Tibial nerve (tissue), 4 donors: ENCODE data around the gene ZNF844. TPM values are rescaled to one million over a fixed set of nuclear protein-coding genes. Genes with fewer than 3 reads are reported as not detected.
"Not testable (repeated sequence)": the region's sequence is repeated elsewhere in the genome, so short reads cannot be mapped to it uniquely, and the experiment has no call there.

Experiments
- DNase-seq, 2 donors: peaks; one replicate each; pipeline ENCODE4 v3.0.0-alpha.2; 2019; ENCODE audit warnings: low spot score in 2 of 2
- H3K27ac ChIP-seq, 4 donors: fragments of 200-600 bp; sonication (generic) in 3 of 4; one replicate each; pipeline ENCODE4 v1.5.1; 2017 to 2019; ENCODE audit warnings: mild to moderate bottlenecking in 1 of 4
- H3K27me3 ChIP-seq, 2 donors: fragments of 200-600 bp; sonication (generic) in 1 of 2; one replicate each; pipeline versions ENCODE4 v1.5.1 to v1.6.0; 2017 to 2019
- H3K36me3 ChIP-seq, 3 donors: fragments of 200-600 bp; sonication (generic); one replicate each; pipeline ENCODE4 v1.5.1; 2018 to 2019
- H3K4me1 ChIP-seq, 4 donors: fragments of 200-600 bp; sonication (generic) in 3 of 4; one replicate each; pipeline ENCODE4 v1.5.1; 2017 to 2019
- H3K4me3 ChIP-seq, 4 donors: fragments of 200-600 bp; sonication (generic) in 3 of 4; one replicate each; pipeline ENCODE4 v1.5.1; 2017 to 2019; ENCODE audit warnings: mild to moderate bottlenecking in 1 of 4, moderate library complexity in 1 of 4
- H3K9me3 ChIP-seq, 4 donors: fragments of 200-600 bp; sonication (generic) in 3 of 4; one replicate each; pipeline ENCODE4 v1.5.1; 2017 to 2019
- EP300 ChIP-seq, 2 donors: sonication (generic); formaldehyde crosslinking; IDR thresholded peaks; one replicate each; pipeline ENCODE4 v1.6.1; 2017; ENCODE audit warnings: antibody characterized with exemption in 2 of 2, mild to moderate bottlenecking in 1 of 2
- POLR2A ChIP-seq, 2 donors: fragments of 450-650 bp; IDR thresholded peaks; one replicate each; pipeline ENCODE4 v1.6.1; 2017; ENCODE audit warnings: antibody characterized with exemption in 2 of 2, mild to moderate bottlenecking in 2 of 2, moderate library complexity in 2 of 2
- WGBS, 2 donors: methylation state at CpG; one replicate each; pipeline ENCODE4 v1.1.5; 2018; 5-methylcytosine and 5-hydroxymethylcytosine counted together
- total RNA-seq, 4 donors: library from RNA; depleted of rRNA; stranded (reverse); fragments of >200 nt; gene quantifications; one replicate each; pipeline ENCODE4 v1.1.0, GENCODE V29; 2016
- TF ChIP-seq, protein P1 (sequence below), 5 experiments: fragments of 200-600 bp in 3 of 5; fragments of 450-650 bp in 2 of 5; sonication (generic) in 3 of 5; IDR thresholded peaks; one replicate each; pipeline ENCODE4 v1.5.1; 2016 to 2019; ENCODE audit warnings: antibody characterized with exemption in 5 of 5, mild to moderate bottlenecking in 3 of 5, moderate library complexity in 2 of 5

ZNF844 gene
- total RNA-seq, 4 donors from 2014 or later, result 9.3 to 16.5 (median 13.7) TPM

GRCh38 chr19:12092956-12093355 is 28.4 kb downstream of the ZNF844 start:
- WGBS, 2 donors, result 17 to 22% methylated on average over 10 of the region's 10 CpGs

GRCh38 chr19:12093777-12094176 is 29.2 kb downstream of the ZNF844 start:
- Histone ChIP-seq H3K27me3 (no peaks in the 10 kb centered on the region), H3K4me1 (peaks cover 0 to 9% (median 2%) of the 10 kb centered on the region in 4 donors), H3K27ac (no peak overlapping the region), H3K4me3 (no peak overlapping the region), H3K36me3 (peaks cover 0 to 17% (median 0%) of the 10 kb centered on the region in 3 donors), H3K9me3 (no peaks in the 10 kb centered on the region)
- no peak for DNase-seq
- 89 to 97% methylated on average over 3 of the region's 3 CpGs for WGBS, 2 donors
- TF ChIP-seq EP300 (IDR thresholded peaks at IDR 0.05) (no peak), POLR2A (IDR thresholded peaks at IDR 0.05) (no peak)
- TF ChIP-seq, protein P1, sequence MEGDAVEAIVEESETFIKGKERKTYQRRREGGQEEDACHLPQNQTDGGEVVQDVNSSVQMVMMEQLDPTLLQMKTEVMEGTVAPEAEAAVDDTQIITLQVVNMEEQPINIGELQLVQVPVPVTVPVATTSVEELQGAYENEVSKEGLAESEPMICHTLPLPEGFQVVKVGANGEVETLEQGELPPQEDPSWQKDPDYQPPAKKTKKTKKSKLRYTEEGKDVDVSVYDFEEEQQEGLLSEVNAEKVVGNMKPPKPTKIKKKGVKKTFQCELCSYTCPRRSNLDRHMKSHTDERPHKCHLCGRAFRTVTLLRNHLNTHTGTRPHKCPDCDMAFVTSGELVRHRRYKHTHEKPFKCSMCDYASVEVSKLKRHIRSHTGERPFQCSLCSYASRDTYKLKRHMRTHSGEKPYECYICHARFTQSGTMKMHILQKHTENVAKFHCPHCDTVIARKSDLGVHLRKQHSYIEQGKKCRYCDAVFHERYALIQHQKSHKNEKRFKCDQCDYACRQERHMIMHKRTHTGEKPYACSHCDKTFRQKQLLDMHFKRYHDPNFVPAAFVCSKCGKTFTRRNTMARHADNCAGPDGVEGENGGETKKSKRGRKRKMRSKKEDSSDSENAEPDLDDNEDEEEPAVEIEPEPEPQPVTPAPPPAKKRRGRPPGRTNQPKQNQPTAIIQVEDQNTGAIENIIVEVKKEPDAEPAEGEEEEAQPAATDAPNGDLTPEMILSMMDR (IDR thresholded peaks at IDR 0.05), result no peak

More at GRCh38 chr19:12092956-12093355, 28.4 kb downstream of the ZNF844 start:
- TF ChIP-seq POLR2A (IDR thresholded peaks at IDR 0.05), result no peak
- TF ChIP-seq, protein P1 (IDR thresholded peaks at IDR 0.05), result no peak
- no peak for DNase-seq
- H3K4me3 ChIP-seq, result peak overlapping the region; percentile 39 to 67 (median 50)
- H3K9me3 ChIP-seq, result no peaks in the 10 kb centered on the region
- H3K27me3 ChIP-seq, result no peaks in the 10 kb centered on the region
- H3K36me3 ChIP-seq, result peaks cover 0 to 9% (median 0%) of the 10 kb centered on the region in 3 donors
- peaks cover 0 to 9% (median 2%) of the 10 kb centered on the region in 4 donors for H3K4me1 ChIP-seq
- no peak overlapping the region for H3K27ac ChIP-seq

GRCh38 chr19:12095111-12095790 is 30.7 kb downstream of the ZNF844 start:
- WGBS, 2 donors, result 97 to 98% methylated on average over 4 of the region's 4 CpGs
- Histone ChIP-seq H3K4me3 (no peak overlapping the region), H3K4me1 (peaks cover 0 to 9% (median 2%) of the 10 kb centered on the region in 4 donors), H3K27ac (no peak overlapping the region), H3K36me3 (peaks cover 0 to 29% (median 0%) of the 10 kb centered on the region in 3 donors), H3K27me3 (no peaks in the 10 kb centered on the region), H3K9me3 (no peaks in the 10 kb centered on the region)
- no peak for TF ChIP-seq POLR2A (IDR thresholded peaks at IDR 0.05)
- TF ChIP-seq, protein P1 (IDR thresholded peaks at IDR 0.05), result no peak
- TF ChIP-seq EP300 (IDR thresholded peaks at IDR 0.05), result no peak
- DNase-seq, result no peak

DNA sequence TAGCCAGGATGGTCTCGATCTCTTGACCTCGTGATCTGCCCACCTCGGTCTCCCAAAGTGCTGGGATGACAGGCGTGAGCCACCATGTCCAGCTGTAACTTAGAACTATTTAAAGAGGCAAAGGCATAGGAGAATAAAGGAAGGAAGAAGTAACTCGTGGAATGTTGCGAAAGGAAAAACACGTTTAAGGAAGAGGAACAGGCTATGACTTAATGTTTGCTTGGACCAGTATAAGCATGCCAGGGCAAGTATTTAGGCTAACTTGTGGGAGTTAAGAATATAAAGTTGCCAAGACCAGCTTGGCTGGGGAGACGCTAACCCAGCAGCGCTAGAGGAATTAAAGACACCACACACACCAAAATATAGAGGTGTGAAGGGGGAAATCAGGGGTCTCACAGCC is 33.5 kb downstream of the ZNF844 start:
- DNase-seq, result no peak
- 84 to 92% methylated on average over 9 of the region's 9 CpGs for WGBS, 2 donors
- no peak overlapping the region for H3K27ac ChIP-seq
- H3K4me3 ChIP-seq, result no peak overlapping the region
- H3K4me1 ChIP-seq, result peaks cover 0 to 1% (median 0%) of the 10 kb centered on the region in 4 donors
- no peaks in the 10 kb centered on the region for H3K27me3 ChIP-seq
- H3K9me3 ChIP-seq, result peaks cover 0 to 13% (median 0%) of the 10 kb centered on the region in 4 donors
- TF ChIP-seq POLR2A (IDR thresholded peaks at IDR 0.05), result no peak
- TF ChIP-seq, protein P1 (IDR thresholded peaks at IDR 0.05), result no peak
- TF ChIP-seq EP300 (IDR thresholded peaks at IDR 0.05), result no peak
- peaks cover 0 to 38% (median 0%) of the 10 kb centered on the region in 3 donors for H3K36me3 ChIP-seq

GRCh38 chr19:12103909-12104308 is 39.4 kb downstream of the ZNF844 start:
- H3K4me1 ChIP-seq, H3K4me3 ChIP-seq, H3K27me3 ChIP-seq, DNase-seq, H3K27ac ChIP-seq: not testable (repeated sequence)
- H3K9me3 ChIP-seq, result peaks cover 0 to 43% (median 1%) of the 10 kb centered on the region in 4 donors
- H3K36me3 ChIP-seq, result peaks cover 0 to 44% (median 0%) of the 10 kb centered on the region in 3 donors
- WGBS, 2 donors, result 87 to 98% methylated on average over 4 of the region's 4 CpGs
